Fibroblast of gingiva (primary cell): Measurements from ENCODE around the gene PFDN4.
"Not testable (repeated sequence)": the region's sequence is repeated elsewhere in the genome, so short reads cannot be mapped to it uniquely, and the experiment has no call there.

Source experiments
- DNase-seq: peaks from one replicate; pipeline ENCODE4 v3.0.0-alpha.2; 2011; ENCODE audit warnings: low read depth

PFDN4 gene

GRCh38 chr20:54223751-54224150 is 15.9 kb downstream of the PFDN4 start:
- no peak for DNase-seq

- DNase-seq = not testable (repeated sequence)
Observed at GRCh38 chr20:54224642-54225041, 16.8 kb downstream of the PFDN4 start.

- no peak for DNase-seq
Observed at GRCh38 chr20:54227241-54227640, 19.4 kb downstream of the PFDN4 start.

- no peak for DNase-seq
Observed at GRCh38 chr20:54227751-54228150, 19.9 kb downstream of the PFDN4 start.

GRCh38 chr20:54228841-54229240 is 21.0 kb downstream of the PFDN4 start:
- DNase-seq = no peak

GRCh38 chr20:54229566-54230160 is 21.8 kb downstream of the PFDN4 start:
- DNase-seq = no peak

GRCh38 chr20:54231036-54231435 is 23.1 kb downstream of the PFDN4 start:
- peak; percentile 22 for DNase-seq

- DNase-seq = no peak
Observed at GRCh38 chr20:54234991-54235390, 27.1 kb downstream of the PFDN4 start.

GRCh38 chr20:54237116-54237943 is 29.4 kb downstream of the PFDN4 start:
- no peak for DNase-seq

- no peak for DNase-seq
Observed at GRCh38 chr20:54244113-54244512, 36.2 kb downstream of the PFDN4 start.

GRCh38 chr20:54248705-54249104 is 40.8 kb downstream of the PFDN4 start:
- DNase-seq = not testable (repeated sequence)

- DNase-seq = no peak
Observed at GRCh38 chr20:54250691-54251090, 42.8 kb downstream of the PFDN4 start.

GRCh38 chr20:54251096-54251495 is 43.2 kb downstream of the PFDN4 start:
- DNase-seq = no peak

GRCh38 chr20:54254596-54254995 is 46.7 kb downstream of the PFDN4 start:
- no peak for DNase-seq

- peak; percentile 76 for DNase-seq
Observed at GRCh38 chr20:54255157-54255556, 47.3 kb downstream of the PFDN4 start.

GRCh38 chr20:54256202-54256601 is 48.3 kb downstream of the PFDN4 start:
- DNase-seq = no peak

- peak; percentile 90 for DNase-seq
Observed at GRCh38 chr20:54257071-54257816, 49.4 kb downstream of the PFDN4 start.

- no peak for DNase-seq
Observed at GRCh38 chr20:54260116-54260515, 52.2 kb downstream of the PFDN4 start.

GRCh38 chr20:54262671-54263070 is 54.8 kb downstream of the PFDN4 start:
- no peak for DNase-seq

GRCh38 chr20:54263116-54263690 is 55.3 kb downstream of the PFDN4 start:
- peak; percentile 46 for DNase-seq

GRCh38 chr20:54265791-54266190 is 57.9 kb downstream of the PFDN4 start:
- not testable (repeated sequence) for DNase-seq

GRCh38 chr20:54266844-54267243 is 59.0 kb downstream of the PFDN4 start:
- DNase-seq = no peak
